Calu3 (cell line): ENCODE results near the gene FOXK1. TPM values are rescaled to one million over a fixed set of nuclear protein-coding genes. Genes with fewer than 3 reads are reported as not detected.

Experiments
- BruUV-seq: library from RNA; stranded (reverse); fragments of 400-500 nt; replicated peaks from 2 replicates; lab custom pipeline; 2021; lab: Mats Ljungman, UMichigan
- CTCF ChIA-PET: fragments of 300-600 bp; sonication (Branson Sonifier 250); formaldehyde crosslinking; loops from one replicate; lab custom pipeline; 2022; ENCODE audit warnings: antibody characterized with exemption; lab: Charles Lee
- DNase-seq: peaks from one replicate; pipeline ENCODE4 v3.0.0; 2022
- H3K27ac Mint-ChIP-seq: one replicate; pipeline ENCODE4 v1.8.0; 2022; ENCODE audit warnings: mixed read lengths; ENCODE audit not compliant: unreplicated experiment
- H3K27me3 Mint-ChIP-seq: one replicate; pipeline ENCODE4 v1.8.0; 2022; ENCODE audit warnings: mixed read lengths; ENCODE audit not compliant: unreplicated experiment
- H3K36me3 Mint-ChIP-seq: one replicate; pipeline ENCODE4 v1.8.0; 2022; ENCODE audit warnings: mild to moderate bottlenecking, moderate library complexity, mixed read lengths; ENCODE audit not compliant: insufficient read depth, unreplicated experiment
- H3K4me1 Mint-ChIP-seq: one replicate; pipeline ENCODE4 v1.8.0; 2022; ENCODE audit warnings: mild to moderate bottlenecking, low read depth, mixed read lengths; ENCODE audit not compliant: unreplicated experiment
- H3K4me3 Mint-ChIP-seq: one replicate; pipeline ENCODE4 v1.8.0; 2022; ENCODE audit warnings: mild to moderate bottlenecking, low read depth, moderate library complexity, mixed read lengths; ENCODE audit not compliant: unreplicated experiment
- H3K9me3 Mint-ChIP-seq: one replicate; pipeline ENCODE4 v1.8.0; 2022; ENCODE audit warnings: low read depth, mixed read lengths; ENCODE audit not compliant: unreplicated experiment
- intact Hi-C: fragments of 100-400 bp; cut with micrococcal nuclease; formaldehyde crosslinking; loops from one replicate; pipeline ENCODE4 v1.10.0; 2022; ENCODE audit not compliant: unreplicated experiment
- total RNA-seq: library from RNA; stranded (reverse); gene quantifications from 2 replicates; pipeline ENCODE4 v1.2.3, GENCODE V29; 2022
- TF ChIP-seq, protein P1 (sequence below): fragments of 200-600 bp; IDR thresholded peaks from one replicate; pipeline ENCODE4 v1.8.0; 2022; ENCODE audit warnings: antibody characterized with exemption; ENCODE audit not compliant: unreplicated experiment

Gene FOXK1
- total RNA-seq, 1 experiment from 2014 or later: 65.9 TPM

DNA sequence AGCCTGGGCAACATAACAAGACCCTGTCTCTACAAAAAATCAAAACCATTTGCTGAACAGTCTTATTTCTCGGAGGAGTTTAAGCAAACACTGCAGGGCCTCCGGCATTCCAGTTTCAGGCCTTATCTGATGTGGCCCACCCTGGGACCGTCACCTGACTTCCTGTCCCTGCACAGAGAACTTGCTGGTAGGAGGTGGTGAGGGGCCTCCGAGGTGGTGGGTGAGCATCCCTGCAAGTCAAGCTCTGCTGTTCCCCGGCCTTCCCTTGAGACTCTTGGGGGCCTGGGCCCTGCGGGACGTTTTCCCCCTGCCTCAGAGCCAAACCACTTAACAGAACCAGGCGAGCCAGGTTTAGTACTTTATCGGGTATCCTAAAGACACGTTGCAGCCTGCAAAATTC, 48.9 kb downstream of the FOXK1 start:
- CTCF ChIA-PET: interaction anchor here (0.6 kb wide), 1 partner anchor 27 kb away, joined by 5 read pairs; no protein-coding TSS in a partner anchor
- intact Hi-C loops: no loop called here
- no peaks in the 10 kb centered on the region for H3K9me3 Mint-ChIP-seq
- peaks cover 9% of the 10 kb centered on the region for H3K4me1 Mint-ChIP-seq
- TF ChIP-seq, protein P1, sequence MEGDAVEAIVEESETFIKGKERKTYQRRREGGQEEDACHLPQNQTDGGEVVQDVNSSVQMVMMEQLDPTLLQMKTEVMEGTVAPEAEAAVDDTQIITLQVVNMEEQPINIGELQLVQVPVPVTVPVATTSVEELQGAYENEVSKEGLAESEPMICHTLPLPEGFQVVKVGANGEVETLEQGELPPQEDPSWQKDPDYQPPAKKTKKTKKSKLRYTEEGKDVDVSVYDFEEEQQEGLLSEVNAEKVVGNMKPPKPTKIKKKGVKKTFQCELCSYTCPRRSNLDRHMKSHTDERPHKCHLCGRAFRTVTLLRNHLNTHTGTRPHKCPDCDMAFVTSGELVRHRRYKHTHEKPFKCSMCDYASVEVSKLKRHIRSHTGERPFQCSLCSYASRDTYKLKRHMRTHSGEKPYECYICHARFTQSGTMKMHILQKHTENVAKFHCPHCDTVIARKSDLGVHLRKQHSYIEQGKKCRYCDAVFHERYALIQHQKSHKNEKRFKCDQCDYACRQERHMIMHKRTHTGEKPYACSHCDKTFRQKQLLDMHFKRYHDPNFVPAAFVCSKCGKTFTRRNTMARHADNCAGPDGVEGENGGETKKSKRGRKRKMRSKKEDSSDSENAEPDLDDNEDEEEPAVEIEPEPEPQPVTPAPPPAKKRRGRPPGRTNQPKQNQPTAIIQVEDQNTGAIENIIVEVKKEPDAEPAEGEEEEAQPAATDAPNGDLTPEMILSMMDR: no peak
- H3K27me3 Mint-ChIP-seq: no peaks in the 10 kb centered on the region
- peaks cover 18% of the 10 kb centered on the region for H3K36me3 Mint-ChIP-seq
- no TSS peak for BruUV-seq
- no peak for DNase-seq
- no peak overlapping the region for H3K4me3 Mint-ChIP-seq
- H3K27ac Mint-ChIP-seq: no peak overlapping the region

DNA sequence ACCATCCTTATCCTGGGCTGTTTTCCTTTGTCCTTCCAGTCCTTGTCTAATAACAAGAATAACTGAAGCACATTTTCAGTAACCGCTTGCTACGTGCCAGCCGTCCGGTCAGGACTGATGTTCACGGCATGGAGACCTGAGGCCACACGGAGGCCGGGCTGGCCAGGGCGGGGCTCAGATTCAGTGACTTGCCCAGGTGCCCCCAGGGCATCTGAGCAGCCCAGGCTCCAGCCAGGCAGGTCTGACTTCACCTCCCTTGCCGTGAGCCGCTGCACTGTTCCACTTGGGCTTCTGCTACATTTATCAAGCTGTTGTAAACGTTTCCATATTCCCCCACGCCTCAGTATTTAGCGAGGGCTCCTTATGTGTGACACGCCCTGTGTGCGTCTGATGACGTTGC, 49.7 kb downstream of the FOXK1 start:
- H3K36me3 Mint-ChIP-seq: peaks cover 15% of the 10 kb centered on the region
- CTCF ChIA-PET: no interaction called here
- DNase-seq: no peak
- no peak overlapping the region for H3K4me3 Mint-ChIP-seq
- intact Hi-C loops: no loop called here
- no peak overlapping the region for H3K27ac Mint-ChIP-seq
- H3K9me3 Mint-ChIP-seq: no peaks in the 10 kb centered on the region
- H3K27me3 Mint-ChIP-seq: no peaks in the 10 kb centered on the region
- H3K4me1 Mint-ChIP-seq: peaks cover 11% of the 10 kb centered on the region
- no TSS peak for BruUV-seq
- TF ChIP-seq, protein P1: no peak

DNA sequence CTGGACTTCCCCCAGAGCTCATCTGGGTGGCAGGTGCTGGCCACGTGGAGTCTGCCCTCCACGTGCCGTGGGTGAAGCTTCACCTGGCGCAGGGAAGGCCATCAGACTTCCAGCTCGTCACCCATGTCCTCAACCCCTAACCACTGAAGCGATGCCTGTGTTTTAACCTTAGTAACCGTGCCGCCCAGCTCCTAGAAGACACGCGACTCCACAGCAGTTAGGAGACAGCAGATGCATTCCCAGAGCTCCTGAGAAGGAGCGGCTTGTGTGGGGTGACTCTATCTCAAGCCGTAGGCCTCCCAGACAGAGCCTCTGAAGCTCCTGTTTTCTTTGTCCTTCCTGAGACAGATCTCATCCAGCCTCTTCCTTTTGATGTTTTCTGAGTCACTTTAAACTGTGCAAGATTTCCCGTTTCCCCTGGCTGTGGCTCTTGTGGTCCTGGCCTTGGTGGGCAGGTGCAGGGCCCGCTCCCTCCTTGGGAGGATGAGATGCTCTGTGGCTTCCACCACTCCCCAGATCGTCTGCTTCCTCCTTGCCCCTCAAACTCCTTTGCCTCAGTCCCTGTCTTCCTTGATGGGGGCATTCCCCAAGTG, 51.9 kb downstream of the FOXK1 start:
- no peak for DNase-seq
- CTCF ChIA-PET: no interaction called here
- TF ChIP-seq, protein P1: no peak
- H3K36me3 Mint-ChIP-seq: peaks cover 10% of the 10 kb centered on the region
- no peaks in the 10 kb centered on the region for H3K9me3 Mint-ChIP-seq
- H3K27ac Mint-ChIP-seq: no peak overlapping the region
- intact Hi-C loops: no loop called here
- no TSS peak for BruUV-seq
- no peaks in the 10 kb centered on the region for H3K27me3 Mint-ChIP-seq
- no peak overlapping the region for H3K4me3 Mint-ChIP-seq
- peaks cover 18% of the 10 kb centered on the region for H3K4me1 Mint-ChIP-seq

DNA sequence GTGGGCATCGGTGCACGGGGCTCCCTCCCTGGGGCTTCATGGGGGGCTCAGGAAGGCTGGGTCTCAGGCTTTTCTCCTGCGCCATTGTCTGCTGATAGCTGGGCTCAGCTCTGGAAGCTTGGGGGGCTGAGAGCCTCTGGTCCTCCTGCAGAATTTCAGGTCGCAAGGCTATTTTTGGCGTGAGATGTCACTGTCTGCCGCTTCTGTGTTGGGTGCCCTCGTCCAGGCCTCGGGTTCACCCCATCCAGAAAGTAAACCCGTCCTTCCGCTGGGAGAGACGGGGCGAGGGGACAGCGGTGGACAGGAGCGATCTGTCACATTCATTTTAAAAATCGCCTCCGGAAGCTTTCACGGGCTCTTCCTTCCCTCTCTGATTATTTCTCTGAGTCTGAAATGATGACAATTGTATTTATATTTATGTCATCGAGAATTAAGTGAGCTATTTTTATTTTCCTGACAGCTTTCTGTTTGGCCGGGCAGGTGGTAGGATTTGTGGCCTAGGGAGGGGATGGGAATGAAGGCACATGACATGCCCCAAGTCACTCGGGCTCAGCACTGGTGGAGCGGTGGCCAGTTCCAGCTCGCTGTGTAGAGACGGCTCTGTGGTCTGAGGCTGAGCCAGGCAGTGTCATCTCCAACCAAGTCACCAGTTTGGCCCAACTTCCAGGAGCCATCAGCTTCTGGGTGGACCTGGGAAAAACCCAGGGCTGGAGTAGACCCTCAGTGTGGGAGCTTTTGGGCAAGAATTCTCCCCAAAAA, 52.7 kb downstream of the FOXK1 start:
- no peak overlapping the region for H3K4me3 Mint-ChIP-seq

More for the DNA sequence above, 52.7 kb downstream of the FOXK1 start:
- BruUV-seq: no TSS peak
- peaks cover 10% of the 10 kb centered on the region for H3K36me3 Mint-ChIP-seq
- peaks cover 18% of the 10 kb centered on the region for H3K4me1 Mint-ChIP-seq
- no peak overlapping the region for H3K27ac Mint-ChIP-seq
- H3K9me3 Mint-ChIP-seq: no peaks in the 10 kb centered on the region
- CTCF ChIA-PET: interaction anchor here (0.5 kb wide), 1 partner anchor 30 kb away, joined by 5 read pairs; no protein-coding TSS in a partner anchor
- DNase-seq: no peak
- H3K27me3 Mint-ChIP-seq: no peaks in the 10 kb centered on the region
- TF ChIP-seq, protein P1: no peak
- intact Hi-C loops: no loop called here
